Measurements from ENCODE around the gene DNAJC3. TPM values are rescaled to one million over a fixed set of nuclear protein-coding genes. Genes with fewer than 3 reads are reported as not detected.
"Not testable (repeated sequence)": the region's sequence is repeated elsewhere in the genome, so short reads cannot be mapped to it uniquely, and the experiment has no call there.

The DNAJC3 gene
- total RNA-seq, 2 donors from 2014 or later: 12.8 to 16.1 TPM

- no peak for ATAC-seq
- DNase-seq (ENCODE audit: low spot score in 2 of 2): no peak
- Mint-ChIP-seq H3K9me3 (peaks cover 24 to 25% of the 10 kb centered on the region in 2 donors), H3K27ac (no peak overlapping the region), H3K36me3 (peaks cover 52 to 55% of the 10 kb centered on the region in 2 donors)
These were observed 57.2 kb downstream of the DNAJC3 start for GRCh38 chr13:95734124-95734523.

GRCh38 chr13:95740071-95740978 is 63.4 kb downstream of the DNAJC3 start:
- H3K9me3 Mint-ChIP-seq; DNase-seq (ENCODE audit: low spot score in 2 of 2); H3K27ac Mint-ChIP-seq; ATAC-seq: not testable (repeated sequence)
- peaks cover 6 to 12% of the 10 kb centered on the region in 2 donors for H3K36me3 Mint-ChIP-seq

GRCh38 chr13:95740979-95741320 is 64.0 kb downstream of the DNAJC3 start:
- peaks cover 6 to 12% of the 10 kb centered on the region in 2 donors for H3K36me3 Mint-ChIP-seq
- peaks cover 5% of the 10 kb centered on the region in 2 donors for H3K9me3 Mint-ChIP-seq
- ATAC-seq: no peak
- no peak overlapping the region for H3K27ac Mint-ChIP-seq
- no peak for DNase-seq (ENCODE audit: low spot score in 2 of 2)

GRCh38 chr13:95741584-95742563 is 64.9 kb downstream of the DNAJC3 start:
- DNase-seq (ENCODE audit: low spot score in 2 of 2) (no peak), ATAC-seq (no peak)

GRCh38 chr13:95743192-95743591 is 66.3 kb downstream of the DNAJC3 start:
- Mint-ChIP-seq H3K27ac (no peak overlapping the region), H3K9me3 (peaks cover 5% of the 10 kb centered on the region in 2 donors), H3K36me3 (peaks cover 6 to 12% of the 10 kb centered on the region in 2 donors)
- DNase-seq (ENCODE audit: low spot score in 2 of 2): no peak
- no peak for ATAC-seq

More at GRCh38 chr13:95741584-95742563, 64.9 kb downstream of the DNAJC3 start:
- H3K9me3 Mint-ChIP-seq: peaks cover 5% of the 10 kb centered on the region in 2 donors
- H3K36me3 Mint-ChIP-seq: peaks cover 6 to 12% of the 10 kb centered on the region in 2 donors
- no peak overlapping the region for H3K27ac Mint-ChIP-seq

GRCh38 chr13:95745289-95745688 is 68.3 kb downstream of the DNAJC3 start:
- ATAC-seq (no peak), DNase-seq (ENCODE audit: low spot score in 2 of 2) (no peak)
- H3K36me3 Mint-ChIP-seq: peaks cover 6 to 12% of the 10 kb centered on the region in 2 donors
- H3K9me3 Mint-ChIP-seq: peaks cover 5% of the 10 kb centered on the region in 2 donors
- H3K27ac Mint-ChIP-seq: no peak overlapping the region

GRCh38 chr13:95745752-95746151 is 68.8 kb downstream of the DNAJC3 start:
- Mint-ChIP-seq H3K9me3 (peaks cover 3 to 5% of the 10 kb centered on the region in 2 donors), H3K36me3 (peaks cover 4 to 10% of the 10 kb centered on the region in 2 donors), H3K27ac (no peak overlapping the region)
- ATAC-seq: no peak
- DNase-seq (ENCODE audit: low spot score in 2 of 2): no peak

- no peak for DNase-seq (ENCODE audit: low spot score in 2 of 2)
These were observed 72.6 kb downstream of the DNAJC3 start for GRCh38 chr13:95749545-95749944.

GRCh38 chr13:95752677-95753076 is 75.7 kb downstream of the DNAJC3 start:
- ATAC-seq (no peak), DNase-seq (ENCODE audit: low spot score in 2 of 2) (no peak)
- no peak overlapping the region for H3K27ac Mint-ChIP-seq
- H3K9me3 Mint-ChIP-seq: peaks cover 6% of the 10 kb centered on the region in 2 donors
- peaks cover 0 to 12% of the 10 kb centered on the region in 2 donors for H3K36me3 Mint-ChIP-seq

More at GRCh38 chr13:95749545-95749944, 72.6 kb downstream of the DNAJC3 start:
- no peak overlapping the region for H3K27ac Mint-ChIP-seq
- peaks cover 0 to 6% of the 10 kb centered on the region in 2 donors for H3K36me3 Mint-ChIP-seq
- peaks cover 6% of the 10 kb centered on the region in 2 donors for H3K9me3 Mint-ChIP-seq
- ATAC-seq: no peak

- DNase-seq (ENCODE audit: low spot score in 2 of 2) (no peak), ATAC-seq (no peak)
- H3K9me3 Mint-ChIP-seq: peaks cover 6% of the 10 kb centered on the region in 2 donors
- no peak overlapping the region for H3K27ac Mint-ChIP-seq
- H3K36me3 Mint-ChIP-seq: peaks cover 0 to 12% of the 10 kb centered on the region in 2 donors
These were observed 77.1 kb downstream of the DNAJC3 start for GRCh38 chr13:95754069-95754468.

GRCh38 chr13:95756072-95756471 is 79.1 kb downstream of the DNAJC3 start:
- ATAC-seq: no peak
- Mint-ChIP-seq H3K36me3 (peaks cover 0 to 12% of the 10 kb centered on the region in 2 donors), H3K27ac (peak overlapping the region; percentile 15 to 31), H3K9me3 (peaks cover 6% of the 10 kb centered on the region in 2 donors)
- no peak for DNase-seq (ENCODE audit: low spot score in 2 of 2)

GRCh38 chr13:95762626-95763025 is 85.7 kb downstream of the DNAJC3 start:
- not testable (repeated sequence) for H3K36me3 Mint-ChIP-seq; H3K27ac Mint-ChIP-seq; H3K9me3 Mint-ChIP-seq; DNase-seq (ENCODE audit: low spot score in 2 of 2); ATAC-seq

GRCh38 chr13:95763601-95764000 is 86.7 kb downstream of the DNAJC3 start:
- no peak overlapping the region for H3K27ac Mint-ChIP-seq
- ATAC-seq: no peak
- no peak for DNase-seq (ENCODE audit: low spot score in 2 of 2)
- no peaks in the 10 kb centered on the region for H3K9me3 Mint-ChIP-seq
- H3K36me3 Mint-ChIP-seq: no peaks in the 10 kb centered on the region

GRCh38 chr13:95771905-95772304 is 95.0 kb downstream of the DNAJC3 start:
- ATAC-seq: no peak
- DNase-seq (ENCODE audit: low spot score in 2 of 2): no peak
- Mint-ChIP-seq H3K27ac (no peak overlapping the region), H3K9me3 (no peaks in the 10 kb centered on the region), H3K36me3 (peaks cover 0 to 4% of the 10 kb centered on the region in 2 donors)

- peaks cover 6 to 9% of the 10 kb centered on the region in 2 donors for H3K36me3 Mint-ChIP-seq
- no peak for ATAC-seq
- no peaks in the 10 kb centered on the region for H3K9me3 Mint-ChIP-seq
- no peak overlapping the region for H3K27ac Mint-ChIP-seq
- no peak for DNase-seq (ENCODE audit: low spot score in 2 of 2)
These were observed 102.6 kb downstream of the DNAJC3 start for GRCh38 chr13:95779522-95779921.

GRCh38 chr13:95781016-95781415 is 104.1 kb downstream of the DNAJC3 start:
- Mint-ChIP-seq H3K36me3 (peaks cover 6 to 11% of the 10 kb centered on the region in 2 donors), H3K9me3 (no peaks in the 10 kb centered on the region), H3K27ac (no peak overlapping the region)
- DNase-seq (ENCODE audit: low spot score in 2 of 2) (no peak), ATAC-seq (no peak)

GRCh38 chr13:95781940-95782339 is 105.0 kb downstream of the DNAJC3 start:
- not testable (repeated sequence) for H3K27ac Mint-ChIP-seq; DNase-seq (ENCODE audit: low spot score in 2 of 2); H3K9me3 Mint-ChIP-seq; ATAC-seq
- H3K36me3 Mint-ChIP-seq: peaks cover 2 to 20% of the 10 kb centered on the region in 2 donors

All from activated naive CD4-positive, alpha-beta T cell treated with anti-CD3 and anti-CD28 coated beads, Interleukin-2, amount 50 U/mL, for 72 hours (primary cell).